Measurements from ENCODE around the gene PTGES. TPM values are rescaled to one million over a fixed set of nuclear protein-coding genes. Genes with fewer than 3 reads are reported as not detected.

Gene PTGES
- total RNA-seq, 1 experiment from 2014 or later = 17.2 TPM

DNA sequence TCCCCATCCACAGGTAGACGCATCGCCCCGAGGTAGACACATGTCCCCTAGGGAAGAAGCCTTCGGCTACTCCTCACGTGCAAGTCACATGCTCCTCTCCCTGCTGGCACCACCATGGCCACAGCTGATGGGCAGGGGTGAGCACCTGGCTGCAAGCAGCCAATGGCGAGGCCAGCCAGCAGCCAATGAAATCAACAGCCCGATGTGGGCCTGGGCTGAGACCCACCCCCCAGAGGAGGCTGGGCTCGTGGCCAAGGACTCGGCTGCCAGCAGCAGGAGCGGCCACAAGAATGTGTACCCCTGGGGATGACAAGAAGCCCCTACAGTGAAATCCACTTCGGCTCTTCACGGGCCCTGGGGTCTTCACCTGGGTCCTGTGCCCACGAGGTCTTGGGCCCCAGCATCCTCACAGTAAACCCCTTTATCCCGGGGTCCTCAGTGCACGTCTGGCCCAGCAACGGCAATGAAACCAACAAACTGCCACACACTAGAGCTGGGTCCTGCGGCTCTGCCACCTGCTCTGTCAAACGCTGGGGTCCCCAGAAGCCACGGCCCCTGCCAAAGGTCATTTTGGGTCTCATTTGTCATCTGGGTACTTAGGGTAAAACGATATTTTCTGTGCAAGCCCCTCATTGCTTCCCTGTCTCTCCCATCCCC lies 22.1 kb upstream of the PTGES start:
- no peak overlapping the region for H3K9ac ChIP-seq (ENCODE audit: low read length)
- H3K4me1 ChIP-seq (ENCODE audit: control insufficient read depth in 1 of 2, insufficient read depth in 2 of 2, low read length in 2 of 2) = peaks cover 26% of the 10 kb centered on the region in 2 experiments

More for the DNA sequence above, 22.1 kb upstream of the PTGES start:
- no peaks in the 10 kb centered on the region for H3K27me3 ChIP-seq (ENCODE audit: insufficient read depth, low read length)
- no peak overlapping the region for H3K4me2 ChIP-seq (ENCODE audit: low read length)
- H3K27ac ChIP-seq (ENCODE audit: low read depth, low read length) = no peak overlapping the region
- H3K4me3 ChIP-seq (replicated peaks in 1 of 2; ENCODE audit: low read depth in 1 of 2, low read length in 2 of 2) = no peak overlapping the region
- ChIA-PET CTCF (interaction anchor here (3.9 kb wide), 1 partner anchor 37 kb away, joined by 42 read pairs; no protein-coding TSS in a partner anchor), POLR2A (no interaction called here), RAD21 (ENCODE audit: low non-redundant PET in 1 of 2, low total read pairs in 2 of 2, uncharacterized antibody in 2 of 2, unreplicated experiment in 2 of 2) (no interaction called here)
- H3K9me3 ChIP-seq (ENCODE audit: control insufficient read depth in 1 of 2, insufficient read depth in 1 of 2, low read depth in 1 of 2, low read length in 2 of 2) = no peaks in the 10 kb centered on the region
- BruUV-seq (replicated peaks) = no TSS peak
- intact Hi-C loops (cut with micrococcal nuclease) = no loop called here
- H4K20me1 ChIP-seq (ENCODE audit: insufficient read depth) = no peaks in the 10 kb centered on the region
- ATAC-seq = no peak
- TF ChIP-seq FOSL1 (IDR thresholded peaks at IDR 0.05; ENCODE audit: low read depth) (no peak), EGR1 (IDR thresholded peaks at IDR 0.05; ENCODE audit: low read depth) (no peak), TCF7L2 (IDR thresholded peaks at IDR 0.05; ENCODE audit: borderline replicate concordance, extremely low read depth, insufficient read depth, insufficient read length) (no peak), POLR2A (IDR thresholded peaks at IDR 0.05; ENCODE audit: borderline replicate concordance, extremely low read depth, insufficient read depth, insufficient read length) (no peak), ZNF274 (IDR thresholded peaks at IDR 0.05; ENCODE audit: low read depth, low read length) (no peak), YY1 (IDR thresholded peaks at IDR 0.05; ENCODE audit: extremely low read depth, insufficient replicate concordance, low read depth, low read length) (no peak), SIN3A (IDR thresholded peaks at IDR 0.05; ENCODE audit: low read depth) (no peak), CEBPB (IDR thresholded peaks at IDR 0.05; ENCODE audit: low read depth) (no peak), EZH2phosphoT487 (IDR thresholded peaks at IDR 0.05; ENCODE audit: borderline replicate concordance) (no peak), ZFX (IDR thresholded peaks at IDR 0.05) (no peak), POLR2AphosphoS5 (IDR thresholded peaks at IDR 0.05; ENCODE audit: low read depth, low read length) (no peak), EZH2 (IDR thresholded peaks at IDR 0.05) (no peak), ELF1 (IDR thresholded peaks at IDR 0.05; ENCODE audit: borderline replicate concordance, low read depth) (no peak), SP1 (IDR thresholded peaks at IDR 0.05; ENCODE audit: low read depth) (no peak), SRF (IDR thresholded peaks at IDR 0.05; ENCODE audit: low read depth) (no peak), CBX3 (IDR thresholded peaks at IDR 0.05; ENCODE audit: low read depth) (no peak)
- TF ChIP-seq, protein P1, sequence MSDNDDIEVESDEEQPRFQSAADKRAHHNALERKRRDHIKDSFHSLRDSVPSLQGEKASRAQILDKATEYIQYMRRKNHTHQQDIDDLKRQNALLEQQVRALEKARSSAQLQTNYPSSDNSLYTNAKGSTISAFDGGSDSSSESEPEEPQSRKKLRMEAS (IDR thresholded peaks at IDR 0.05) = no peak
- TF ChIP-seq, protein P2, sequence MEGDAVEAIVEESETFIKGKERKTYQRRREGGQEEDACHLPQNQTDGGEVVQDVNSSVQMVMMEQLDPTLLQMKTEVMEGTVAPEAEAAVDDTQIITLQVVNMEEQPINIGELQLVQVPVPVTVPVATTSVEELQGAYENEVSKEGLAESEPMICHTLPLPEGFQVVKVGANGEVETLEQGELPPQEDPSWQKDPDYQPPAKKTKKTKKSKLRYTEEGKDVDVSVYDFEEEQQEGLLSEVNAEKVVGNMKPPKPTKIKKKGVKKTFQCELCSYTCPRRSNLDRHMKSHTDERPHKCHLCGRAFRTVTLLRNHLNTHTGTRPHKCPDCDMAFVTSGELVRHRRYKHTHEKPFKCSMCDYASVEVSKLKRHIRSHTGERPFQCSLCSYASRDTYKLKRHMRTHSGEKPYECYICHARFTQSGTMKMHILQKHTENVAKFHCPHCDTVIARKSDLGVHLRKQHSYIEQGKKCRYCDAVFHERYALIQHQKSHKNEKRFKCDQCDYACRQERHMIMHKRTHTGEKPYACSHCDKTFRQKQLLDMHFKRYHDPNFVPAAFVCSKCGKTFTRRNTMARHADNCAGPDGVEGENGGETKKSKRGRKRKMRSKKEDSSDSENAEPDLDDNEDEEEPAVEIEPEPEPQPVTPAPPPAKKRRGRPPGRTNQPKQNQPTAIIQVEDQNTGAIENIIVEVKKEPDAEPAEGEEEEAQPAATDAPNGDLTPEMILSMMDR (IDR thresholded peaks at IDR 0.05 in 2 of 3, conservative IDR thresholded peaks at IDR 0.05 in 1 of 3; ENCODE audit: borderline replicate concordance in 1 of 3, insufficient read depth in 1 of 3, low read depth in 2 of 3, low read length in 2 of 3) = no peak
- TF ChIP-seq, protein P3, sequence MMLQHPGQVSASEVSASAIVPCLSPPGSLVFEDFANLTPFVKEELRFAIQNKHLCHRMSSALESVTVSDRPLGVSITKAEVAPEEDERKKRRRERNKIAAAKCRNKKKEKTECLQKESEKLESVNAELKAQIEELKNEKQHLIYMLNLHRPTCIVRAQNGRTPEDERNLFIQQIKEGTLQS (IDR thresholded peaks at IDR 0.05) = no peak
- TF ChIP-seq, protein P4, sequence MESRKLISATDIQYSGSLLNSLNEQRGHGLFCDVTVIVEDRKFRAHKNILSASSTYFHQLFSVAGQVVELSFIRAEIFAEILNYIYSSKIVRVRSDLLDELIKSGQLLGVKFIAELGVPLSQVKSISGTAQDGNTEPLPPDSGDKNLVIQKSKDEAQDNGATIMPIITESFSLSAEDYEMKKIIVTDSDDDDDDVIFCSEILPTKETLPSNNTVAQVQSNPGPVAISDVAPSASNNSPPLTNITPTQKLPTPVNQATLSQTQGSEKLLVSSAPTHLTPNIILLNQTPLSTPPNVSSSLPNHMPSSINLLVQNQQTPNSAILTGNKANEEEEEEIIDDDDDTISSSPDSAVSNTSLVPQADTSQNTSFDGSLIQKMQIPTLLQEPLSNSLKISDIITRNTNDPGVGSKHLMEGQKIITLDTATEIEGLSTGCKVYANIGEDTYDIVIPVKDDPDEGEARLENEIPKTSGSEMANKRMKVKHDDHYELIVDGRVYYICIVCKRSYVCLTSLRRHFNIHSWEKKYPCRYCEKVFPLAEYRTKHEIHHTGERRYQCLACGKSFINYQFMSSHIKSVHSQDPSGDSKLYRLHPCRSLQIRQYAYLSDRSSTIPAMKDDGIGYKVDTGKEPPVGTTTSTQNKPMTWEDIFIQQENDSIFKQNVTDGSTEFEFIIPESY (IDR thresholded peaks at IDR 0.05; ENCODE audit: extremely low read depth, insufficient replicate concordance, low read length) = no peak
- no peaks in the 10 kb centered on the region for H3K36me3 ChIP-seq (ENCODE audit: control insufficient read depth in 1 of 2, insufficient read depth in 2 of 2, low read length in 2 of 2)
- no peaks in the 10 kb centered on the region for H3K79me2 ChIP-seq (ENCODE audit: insufficient read depth, low read length)
- H3K9me2 ChIP-seq (ENCODE audit: insufficient read depth) = no peaks in the 10 kb centered on the region
- DNase-seq (ENCODE audit: low read depth, low spot score) = no peak
- no peak overlapping the region for H2AFZ ChIP-seq (ENCODE audit: low read depth, low read length, poor library complexity, severe bottlenecking)

Data from HCT116 (cell line).